Activated naive CD4-positive, alpha-beta T cell treated with anti-CD3 and anti-CD28 coated beads, Interleukin-2, amount 50 U/mL, for 72 hours (primary cell): ENCODE results near the gene RALGAPA2. TPM values are rescaled to one million over a fixed set of nuclear protein-coding genes. Genes with fewer than 3 reads are reported as not detected.
"Not testable (repeated sequence)": the region's sequence is repeated elsewhere in the genome, so short reads cannot be mapped to it uniquely, and the experiment has no call there.

ENCODE experiments used
- ATAC-seq, 2 donors: fragments of 150-1000 bp; cut with Tn5 transposase; 2 replicates each; pipeline ENCODE4 v1.10.0; 2021; ENCODE audit warnings: mild to moderate bottlenecking in 2 of 2, moderate library complexity in 2 of 2
- DNase-seq, 2 donors: peaks; one replicate each; pipeline ENCODE4 v3.0.0; 2021 to 2022; ENCODE audit warnings: low spot score in 2 of 2
- H3K27ac Mint-ChIP-seq, 2 donors: one replicate each; pipeline ENCODE4 v1.8.0; 2022; ENCODE audit warnings: mild to moderate bottlenecking in 2 of 2, mixed read lengths in 2 of 2
- H3K36me3 Mint-ChIP-seq, 2 donors: one replicate each; pipeline ENCODE4 v1.8.0; 2022; ENCODE audit warnings: mixed read lengths in 2 of 2
- H3K9me3 Mint-ChIP-seq, 2 donors: one replicate each; pipeline ENCODE4 v1.8.0; 2022; ENCODE audit warnings: mixed read lengths in 2 of 2
- total RNA-seq, 2 donors: library from RNA; stranded (reverse); gene quantifications; one replicate each; pipeline ENCODE4 v1.2.3, GENCODE V29; 2022

The RALGAPA2 gene
- total RNA-seq, 2 donors from 2014 or later = 24.9 to 33.1 TPM

DNA sequence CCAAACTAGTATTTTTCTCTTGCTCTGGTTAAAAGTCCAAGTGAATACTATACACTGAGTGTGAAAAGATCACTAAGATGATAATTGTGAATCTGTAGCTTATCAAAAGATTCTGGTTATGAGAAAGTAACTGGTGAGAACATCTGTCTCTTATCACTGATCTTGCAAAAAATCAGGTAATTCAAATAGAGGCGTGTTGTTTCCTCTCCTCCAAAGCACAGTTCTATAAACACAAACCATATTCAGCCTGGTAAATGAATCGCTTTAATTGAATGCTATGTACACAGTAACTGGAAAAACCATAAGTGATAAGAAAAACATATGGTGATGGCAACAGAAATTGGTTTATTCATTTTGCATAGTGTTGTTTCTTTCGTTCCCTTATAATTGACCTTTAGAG is 161.0 kb downstream of the RALGAPA2 start:
- H3K9me3 Mint-ChIP-seq = no peaks in the 10 kb centered on the region
- DNase-seq (no peak), ATAC-seq (no peak)
- no peak overlapping the region for H3K27ac Mint-ChIP-seq
- peaks cover 0 to 9% of the 10 kb centered on the region in 2 donors for H3K36me3 Mint-ChIP-seq

DNA sequence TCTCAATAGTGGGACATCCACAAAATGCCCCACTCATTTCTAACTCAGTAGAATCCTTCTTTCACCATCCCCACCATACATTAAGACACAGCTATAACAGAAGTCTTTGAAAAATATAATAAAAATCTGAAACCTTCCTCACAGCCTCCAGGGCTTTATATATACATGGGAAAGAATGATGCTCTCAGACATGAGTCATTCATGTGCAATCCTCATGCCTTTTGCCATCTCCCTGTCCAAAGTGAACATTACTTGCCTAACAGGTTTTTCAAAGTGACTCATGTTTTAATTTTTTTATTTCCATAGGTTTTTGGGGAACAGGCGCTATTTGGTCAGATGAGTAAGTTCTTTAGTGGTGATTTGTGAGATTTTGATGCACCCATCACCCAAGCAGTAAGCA is 162.7 kb downstream of the RALGAPA2 start:
- DNase-seq (no peak), ATAC-seq (peak; percentile 74 to 77)
- Mint-ChIP-seq H3K27ac (peak overlapping the region in 1 of 2 donors; percentile 53), H3K36me3 (peaks cover 0 to 4% of the 10 kb centered on the region in 2 donors), H3K9me3 (no peaks in the 10 kb centered on the region)

DNA sequence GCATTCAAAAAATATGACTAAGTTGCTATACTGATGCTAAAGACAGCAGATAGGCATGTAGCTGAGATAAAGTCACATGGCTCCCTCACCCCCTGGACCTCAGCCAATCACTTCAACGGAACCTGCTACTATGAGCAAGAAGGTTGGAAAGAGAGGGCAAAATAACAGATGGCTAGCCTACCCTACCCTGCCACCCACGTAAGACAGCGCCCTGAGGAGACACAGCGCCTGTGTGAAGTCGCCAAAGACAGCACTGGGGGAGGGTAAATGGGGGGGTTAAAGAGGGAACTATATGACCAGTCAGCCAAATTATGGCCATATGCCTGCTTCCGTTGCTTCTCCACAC is 163.2 kb downstream of the RALGAPA2 start:
- Mint-ChIP-seq H3K9me3 (no peaks in the 10 kb centered on the region), H3K36me3 (peaks cover 0 to 7% of the 10 kb centered on the region in 2 donors), H3K27ac (no peak overlapping the region)
- no peak for ATAC-seq
- DNase-seq = no peak

DNA sequence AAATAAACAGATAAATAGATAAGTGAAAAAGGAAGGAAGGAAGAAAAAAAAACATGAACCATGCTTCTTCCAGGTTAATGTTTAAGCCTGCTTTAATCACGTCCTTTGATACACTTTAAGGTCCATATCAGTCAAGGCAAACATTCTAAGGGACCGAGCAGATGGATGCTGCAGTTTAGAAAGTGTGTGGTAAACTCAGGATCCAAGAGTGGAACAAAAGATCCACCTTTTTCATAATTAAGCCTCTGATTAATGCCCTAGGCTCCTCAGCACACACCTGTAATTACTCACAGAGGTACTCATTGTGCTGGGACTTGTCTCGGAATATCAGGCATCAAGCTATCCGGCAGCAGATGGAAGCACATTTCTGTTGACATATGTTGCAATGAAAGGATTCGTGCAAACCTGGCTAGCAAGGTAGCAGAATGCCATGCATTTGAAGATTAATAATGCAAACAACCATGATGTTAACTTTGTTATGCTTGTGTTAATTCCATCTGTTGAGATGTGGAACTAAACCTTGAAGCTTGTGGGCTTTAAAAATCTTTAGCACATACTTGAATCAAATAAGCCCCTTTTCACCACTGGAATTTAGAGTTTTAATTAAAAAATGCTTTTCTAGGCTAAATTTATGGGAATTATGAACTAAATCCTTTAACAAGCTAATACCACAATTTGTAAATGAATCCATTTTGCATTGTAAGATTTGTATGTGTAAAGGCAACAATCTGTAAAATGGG is 163.7 kb downstream of the RALGAPA2 start:
- Mint-ChIP-seq H3K27ac (no peak overlapping the region), H3K36me3 (peaks cover 0 to 11% of the 10 kb centered on the region in 2 donors), H3K9me3 (no peaks in the 10 kb centered on the region)
- DNase-seq (no peak), ATAC-seq (no peak)

DNA sequence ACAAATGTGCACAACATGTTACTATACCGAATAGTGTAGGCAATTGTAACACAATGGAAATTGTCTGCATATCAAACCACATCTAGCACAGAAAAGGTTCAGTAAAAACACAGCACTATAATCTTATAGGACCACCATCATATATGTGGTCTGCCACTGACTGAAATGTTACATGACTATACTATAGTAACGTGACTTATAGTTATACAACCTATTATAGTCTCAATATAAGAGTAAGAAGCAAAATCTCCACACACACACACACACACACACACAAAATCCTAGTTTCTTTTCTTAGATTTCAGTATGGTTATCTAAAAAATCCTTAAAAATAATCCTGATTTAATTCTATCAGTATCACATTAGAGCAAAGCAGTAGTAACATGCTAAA is 164.6 kb downstream of the RALGAPA2 start:
- Mint-ChIP-seq H3K27ac (no peak overlapping the region), H3K36me3 (peaks cover 0 to 11% of the 10 kb centered on the region in 2 donors), H3K9me3 (no peaks in the 10 kb centered on the region)
- DNase-seq = no peak
- no peak for ATAC-seq

DNA sequence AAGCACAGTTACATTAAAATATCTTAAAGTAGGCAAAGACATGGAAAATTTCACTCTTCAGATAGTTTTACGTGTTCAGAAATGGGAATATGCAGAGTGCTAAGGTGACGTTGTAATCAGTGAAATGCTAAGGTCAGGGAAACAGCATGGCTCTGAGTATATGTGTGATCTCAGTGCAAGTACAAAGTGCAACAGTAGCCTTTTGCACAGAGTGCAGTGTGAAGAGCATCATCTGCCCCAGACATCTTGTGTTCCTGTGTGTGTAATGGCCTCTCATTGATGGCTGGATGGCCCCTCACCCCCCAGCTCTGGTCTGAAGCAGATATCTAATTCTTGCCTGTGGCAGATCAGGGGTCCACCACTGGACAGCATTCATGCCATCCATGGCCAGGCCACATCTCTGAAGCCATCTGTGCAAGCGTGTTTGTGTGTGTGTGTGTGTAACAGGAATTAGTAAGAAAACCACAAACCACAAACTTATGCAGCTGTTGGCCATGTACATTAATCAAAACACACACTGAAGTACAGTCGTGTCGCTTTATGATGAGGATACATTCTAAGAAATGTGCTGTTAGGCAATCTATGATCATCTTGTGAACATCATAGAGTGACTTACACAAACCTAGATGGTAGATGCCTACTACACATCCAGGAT is 165.1 kb downstream of the RALGAPA2 start:
- ATAC-seq (peak; percentile 52 to 65), DNase-seq (no peak)
- H3K36me3 Mint-ChIP-seq = peaks cover 0 to 11% of the 10 kb centered on the region in 2 donors
- H3K9me3 Mint-ChIP-seq = no peaks in the 10 kb centered on the region
- H3K27ac Mint-ChIP-seq = peak overlapping the region in 1 of 2 donors; percentile 20

DNA sequence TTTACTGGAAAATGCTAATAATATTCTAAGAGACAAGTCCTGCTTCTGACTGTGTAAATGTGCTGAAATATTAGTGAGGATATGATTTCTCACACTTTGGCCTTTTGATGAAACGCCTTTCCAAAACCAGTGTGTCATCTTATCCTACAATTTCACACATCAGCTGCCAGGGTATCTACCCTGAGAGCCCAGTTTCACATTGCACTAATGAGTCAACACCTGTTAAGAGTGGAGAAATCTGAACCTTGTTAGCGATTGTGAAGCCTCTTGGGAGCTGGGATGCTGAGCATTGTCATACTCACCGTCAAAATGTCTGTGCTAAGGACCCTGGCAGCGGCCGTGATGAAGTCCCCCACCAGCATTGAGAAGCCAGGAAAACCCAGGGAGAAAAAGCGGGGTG is 166.0 kb downstream of the RALGAPA2 start:
- Mint-ChIP-seq H3K27ac (no peak overlapping the region), H3K9me3 (no peaks in the 10 kb centered on the region), H3K36me3 (peaks cover 0 to 11% of the 10 kb centered on the region in 2 donors)
- ATAC-seq (peak; percentile 66 to 79), DNase-seq (no peak)

DNA sequence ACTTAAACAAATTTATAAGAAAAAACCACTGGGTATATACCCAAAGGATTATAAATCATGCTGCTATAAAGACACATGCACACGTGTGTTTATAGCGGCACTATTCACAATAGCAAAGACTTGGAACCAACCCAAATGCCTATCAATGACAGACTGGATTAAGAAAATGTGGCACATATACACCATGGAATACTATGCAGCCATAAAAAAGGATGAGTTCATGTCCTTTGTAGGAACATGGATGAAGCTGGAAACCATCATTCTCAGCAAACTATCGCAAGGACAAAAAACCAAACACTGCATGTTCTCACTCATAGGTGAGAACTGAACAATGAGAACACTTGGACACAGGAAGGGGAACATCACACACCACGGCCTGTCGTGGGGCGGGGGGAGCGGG is 169.1 kb downstream of the RALGAPA2 start:
- H3K36me3 Mint-ChIP-seq = peaks cover 0 to 11% of the 10 kb centered on the region in 2 donors
- ATAC-seq, H3K9me3 Mint-ChIP-seq, H3K27ac Mint-ChIP-seq, DNase-seq: not testable (repeated sequence)

DNA sequence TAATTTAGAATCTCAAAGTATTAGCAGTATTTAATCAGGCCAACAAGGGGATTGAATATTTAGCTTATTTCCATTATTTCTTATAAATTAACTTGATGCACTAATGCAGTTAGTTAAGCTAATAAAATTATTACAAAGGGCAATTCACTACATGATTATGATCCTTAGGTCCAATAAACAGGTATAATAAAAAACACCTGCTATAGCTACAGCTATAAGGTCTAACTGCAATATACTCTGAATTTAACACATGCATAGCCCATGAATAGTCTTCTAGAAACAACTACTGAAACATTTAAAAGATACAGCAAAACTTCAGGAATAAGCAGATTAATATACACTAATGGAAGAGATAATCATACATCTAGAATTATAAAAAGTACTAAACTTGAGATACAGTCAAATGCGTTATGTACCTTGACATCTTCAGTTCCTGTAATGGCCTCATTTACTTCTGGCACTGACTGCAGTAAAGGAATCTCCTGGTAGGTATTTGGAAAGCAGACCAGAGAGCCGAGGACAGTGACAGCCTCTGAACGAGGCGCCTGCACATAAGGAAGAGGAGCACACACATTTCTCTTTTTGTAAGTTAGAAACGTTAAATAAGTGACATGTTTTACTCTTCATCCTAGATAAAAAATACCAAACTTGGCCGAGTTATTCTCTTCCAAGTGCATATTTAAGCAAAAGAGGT is 176.1 kb downstream of the RALGAPA2 start:
- Mint-ChIP-seq H3K27ac (no peak overlapping the region), H3K9me3 (no peaks in the 10 kb centered on the region), H3K36me3 (peaks cover 0 to 5% of the 10 kb centered on the region in 2 donors)
- no peak for DNase-seq
- ATAC-seq = no peak

DNA sequence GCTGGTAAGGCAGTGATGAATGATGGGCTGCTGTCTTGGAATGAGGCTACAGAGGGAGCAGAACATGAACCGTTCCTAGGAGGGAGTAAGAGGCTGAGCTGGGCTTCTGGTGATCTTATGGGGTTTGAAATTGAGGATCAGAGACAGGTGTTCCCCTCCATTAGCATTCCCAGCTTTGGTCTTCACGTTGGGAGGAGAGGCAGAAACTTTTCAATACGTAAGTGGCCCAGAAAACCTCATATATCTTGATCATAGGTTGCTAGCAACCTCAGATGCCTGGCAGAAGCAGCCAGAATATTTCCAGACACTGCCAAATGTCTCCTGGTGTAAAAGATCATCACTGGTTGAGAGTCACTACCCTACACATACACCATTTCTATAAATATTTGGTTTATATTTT is 177.4 kb downstream of the RALGAPA2 start:
- ATAC-seq (no peak), DNase-seq (no peak)
- Mint-ChIP-seq H3K27ac (no peak overlapping the region), H3K9me3 (no peaks in the 10 kb centered on the region), H3K36me3 (peaks cover 0 to 5% of the 10 kb centered on the region in 2 donors)

DNA sequence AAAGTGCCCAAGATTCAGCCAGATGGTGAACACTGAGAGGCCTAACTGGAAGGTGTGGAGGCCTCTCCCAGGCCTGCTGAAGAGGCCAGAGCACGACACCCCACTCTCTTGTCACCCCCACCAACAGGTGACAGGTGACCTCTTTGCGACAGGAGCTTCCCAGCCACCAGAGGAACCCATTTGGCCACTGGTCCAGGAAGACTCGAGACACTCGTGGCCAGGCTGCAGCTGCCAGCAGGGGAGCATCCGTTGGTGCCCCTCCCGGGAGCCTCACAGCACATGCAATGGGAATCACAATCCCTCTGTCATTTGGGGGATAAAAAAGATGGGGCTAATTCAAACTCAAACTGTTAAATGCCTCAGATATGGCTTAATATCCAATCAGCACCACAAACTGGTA is 181.2 kb downstream of the RALGAPA2 start:
- no peak for ATAC-seq
- peaks cover 0 to 5% of the 10 kb centered on the region in 2 donors for H3K36me3 Mint-ChIP-seq
- no peaks in the 10 kb centered on the region for H3K9me3 Mint-ChIP-seq
- H3K27ac Mint-ChIP-seq = no peak overlapping the region
- no peak for DNase-seq

DNA sequence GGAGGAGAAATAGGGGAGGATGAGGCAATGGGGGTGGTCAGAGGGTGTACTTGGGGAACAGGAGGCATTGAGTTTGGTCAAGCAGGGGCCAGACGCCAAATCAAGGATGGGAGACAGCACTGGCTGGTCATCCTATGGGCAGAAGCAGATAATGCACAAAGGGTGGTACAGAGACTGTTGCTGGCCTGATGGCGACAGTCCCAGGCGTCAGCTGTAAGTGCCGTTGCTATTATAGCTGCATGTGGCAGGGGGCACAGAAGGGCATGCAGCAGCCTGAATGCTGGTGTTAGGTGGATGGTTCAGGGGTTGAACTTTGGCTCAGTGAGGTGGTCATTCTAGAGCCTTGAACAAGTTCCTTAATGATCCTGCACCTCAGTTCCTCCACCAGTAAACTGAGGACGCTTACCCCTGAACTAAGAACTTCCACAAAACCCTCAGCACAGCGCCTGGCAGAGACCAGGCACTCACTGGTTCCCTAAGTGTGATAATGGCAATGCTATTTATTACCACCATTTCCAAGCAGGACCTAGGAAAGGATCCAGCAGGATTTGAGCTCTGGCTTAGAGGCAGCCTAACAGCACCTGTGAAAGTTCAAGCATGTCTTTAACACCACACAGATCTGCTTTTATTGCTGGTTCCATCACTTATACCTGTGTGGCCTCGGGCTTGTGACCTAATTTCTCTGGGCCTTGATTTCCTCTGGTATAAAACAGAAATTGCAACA is 181.9 kb downstream of the RALGAPA2 start:
- ATAC-seq = no peak
- no peaks in the 10 kb centered on the region for H3K9me3 Mint-ChIP-seq
- no peak for DNase-seq
- H3K27ac Mint-ChIP-seq = no peak overlapping the region
- H3K36me3 Mint-ChIP-seq = peaks cover 0 to 5% of the 10 kb centered on the region in 2 donors

DNA sequence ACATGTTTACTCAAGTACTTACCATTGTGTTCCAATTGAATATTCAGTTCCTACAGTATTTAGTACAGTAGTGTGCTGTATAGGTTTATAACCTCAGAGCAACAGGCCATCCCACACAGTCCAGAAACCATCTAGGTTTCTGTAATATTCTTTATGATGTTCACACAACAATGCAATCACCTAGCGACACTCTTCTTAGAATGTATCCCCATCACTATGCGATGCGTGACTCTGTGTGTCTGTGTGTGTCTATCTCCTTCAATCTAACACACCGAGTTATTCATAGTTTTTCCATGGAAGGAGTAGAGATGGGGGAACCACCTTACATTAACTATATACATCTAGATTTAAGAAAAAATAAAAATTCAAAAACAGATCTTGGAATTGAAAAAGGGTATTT is 182.8 kb downstream of the RALGAPA2 start:
- no peaks in the 10 kb centered on the region for H3K9me3 Mint-ChIP-seq
- peak overlapping the region in 1 of 2 donors; percentile 5 for H3K27ac Mint-ChIP-seq
- peaks cover 0 to 5% of the 10 kb centered on the region in 2 donors for H3K36me3 Mint-ChIP-seq
- DNase-seq = no peak
- peak; percentile 9 to 31 for ATAC-seq

DNA sequence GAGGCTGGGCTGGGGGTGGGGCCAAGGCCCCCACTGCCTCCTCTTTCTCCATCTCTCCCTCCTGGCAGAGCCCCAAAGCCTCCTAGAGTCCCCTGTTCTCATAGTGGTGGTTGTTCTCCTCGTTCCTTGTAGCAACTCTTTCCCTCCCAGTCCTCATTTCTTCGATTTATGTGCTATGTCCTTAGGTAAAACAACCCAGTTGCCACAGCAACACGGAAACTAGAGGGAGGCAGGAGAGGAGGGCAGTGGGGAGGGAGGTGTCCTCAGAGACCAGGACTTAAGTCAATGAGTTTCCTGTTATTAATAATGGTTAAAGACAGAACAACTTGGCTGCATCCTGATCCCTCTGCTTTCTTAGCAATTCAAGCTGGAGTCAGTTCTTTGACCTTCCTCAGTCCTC is 183.6 kb downstream of the RALGAPA2 start:
- no peaks in the 10 kb centered on the region for H3K9me3 Mint-ChIP-seq
- DNase-seq (no peak), ATAC-seq (no peak)
- H3K27ac Mint-ChIP-seq = peak overlapping the region in 1 of 2 donors; percentile 21
- peaks cover 0 to 5% of the 10 kb centered on the region in 2 donors for H3K36me3 Mint-ChIP-seq

DNA sequence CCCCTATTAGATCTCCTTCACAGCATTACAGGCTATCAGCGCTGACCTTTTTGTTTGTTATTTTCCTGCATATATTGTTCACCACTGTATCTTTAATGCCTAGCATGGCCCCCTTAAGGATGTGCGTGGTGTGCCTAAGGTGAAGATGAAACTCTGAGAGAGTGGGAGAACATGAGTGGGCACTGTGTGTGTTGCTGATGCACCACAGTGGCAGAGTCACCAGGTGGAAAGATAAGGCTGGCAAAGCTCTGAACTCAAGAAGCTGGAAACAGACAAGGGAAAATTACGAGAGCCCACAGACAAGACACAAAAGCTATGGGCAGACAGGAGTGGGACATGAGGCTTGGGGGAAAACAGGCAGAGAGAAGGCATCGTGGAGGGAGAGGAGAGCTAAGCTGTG is 184.8 kb downstream of the RALGAPA2 start:
- ATAC-seq (no peak), DNase-seq (no peak)
- H3K27ac Mint-ChIP-seq = no peak overlapping the region
- peaks cover 0 to 4% of the 10 kb centered on the region in 2 donors for H3K36me3 Mint-ChIP-seq
- H3K9me3 Mint-ChIP-seq = no peaks in the 10 kb centered on the region

DNA sequence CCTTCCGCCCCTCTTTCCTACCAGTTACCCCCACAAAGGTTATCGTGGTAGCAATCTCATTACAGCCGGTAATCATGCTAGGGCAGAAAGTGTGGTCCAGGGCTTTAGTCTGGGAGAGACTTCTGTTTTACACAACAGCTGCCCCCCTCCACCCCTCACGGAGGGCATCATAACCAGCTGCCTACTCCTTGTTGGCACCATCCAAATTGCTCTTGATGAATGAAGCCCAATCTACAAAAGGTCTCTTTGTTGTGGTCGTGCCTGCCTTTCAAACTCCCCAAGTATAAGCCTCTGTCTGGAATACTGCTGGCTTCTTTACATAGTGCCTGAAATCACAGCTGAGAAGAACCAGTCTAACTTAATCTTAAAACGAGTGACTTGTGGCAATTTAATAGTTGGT is 186.7 kb downstream of the RALGAPA2 start:
- ATAC-seq (no peak), DNase-seq (no peak)
- H3K27ac Mint-ChIP-seq = no peak overlapping the region
- H3K36me3 Mint-ChIP-seq = peaks cover 6% of the 10 kb centered on the region in 2 donors
- no peaks in the 10 kb centered on the region for H3K9me3 Mint-ChIP-seq

DNA sequence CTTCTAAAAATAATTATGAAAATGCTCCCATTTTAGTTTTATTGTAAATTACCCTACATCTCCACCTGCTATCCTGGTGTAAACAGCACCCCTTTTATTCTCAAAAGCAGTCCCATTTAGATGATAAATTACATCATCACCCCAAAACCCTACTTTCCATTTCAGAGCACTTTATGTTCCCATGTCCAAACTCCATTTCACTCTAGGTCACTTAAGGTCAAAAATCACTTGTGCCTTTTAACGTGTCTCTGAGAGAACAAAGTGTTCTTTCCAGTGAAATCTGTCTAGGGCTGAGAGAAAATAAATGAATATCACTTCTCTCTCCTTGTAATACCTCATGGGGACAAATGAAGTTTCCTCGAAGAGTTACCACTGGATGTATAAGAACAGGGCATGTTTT is 187.2 kb downstream of the RALGAPA2 start:
- Mint-ChIP-seq H3K9me3 (no peaks in the 10 kb centered on the region), H3K36me3 (peaks cover 11% of the 10 kb centered on the region in 2 donors), H3K27ac (no peak overlapping the region)
- DNase-seq = no peak
- ATAC-seq = no peak
